ENCODE measurements around the gene NOL4L. TPM values are rescaled to one million over a fixed set of nuclear protein-coding genes. Genes with fewer than 3 reads are reported as not detected.

Gene NOL4L
- total and polyA plus RNA-seq, 2 experiments from 2014 or later: 38.8 to 39.2 TPM

DNA sequence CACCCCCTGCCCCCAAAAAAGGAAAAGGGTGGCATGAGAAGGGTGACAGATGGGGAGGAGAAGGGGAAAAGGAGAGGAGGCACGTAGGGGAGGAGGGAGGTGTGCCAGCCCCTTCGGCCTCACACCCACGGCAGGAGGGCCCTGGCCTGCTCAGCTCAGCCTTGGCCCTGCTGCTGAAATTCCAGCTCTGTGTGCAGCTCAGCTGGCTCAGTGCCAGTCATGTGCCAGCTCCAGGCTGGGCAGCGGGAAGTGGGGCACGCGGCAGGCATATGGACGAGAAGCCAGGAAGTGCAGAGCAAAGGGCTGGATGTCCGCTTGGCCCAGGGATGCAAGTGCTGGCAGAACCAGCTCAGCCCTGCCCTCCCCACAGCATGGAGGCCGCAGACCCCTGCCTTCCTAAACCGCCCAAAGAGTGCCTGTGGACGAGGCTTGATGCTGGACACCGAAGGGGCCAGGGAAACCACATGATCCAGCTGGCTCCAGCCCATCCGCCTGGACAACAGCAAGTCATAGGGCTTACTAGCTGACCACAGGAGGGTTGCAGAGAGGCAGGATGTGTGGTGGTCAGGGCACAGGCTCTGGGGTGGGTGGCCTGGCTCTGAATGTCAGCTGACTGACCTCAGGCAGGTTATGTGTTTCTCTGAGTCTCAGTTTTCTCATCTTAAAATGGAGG, 60.2 kb downstream of the NOL4L start:
- Mint-ChIP-seq H3K27ac (no peak overlapping the region), H3K9me3 (no peaks in the 10 kb centered on the region), H3K36me3 (ENCODE audit: low read depth) (no peaks in the 10 kb centered on the region), H3K4me3 (no peak overlapping the region), H3K27me3 (ENCODE audit: insufficient read depth, low read depth, poor library complexity) (peaks cover 16% of the 10 kb centered on the region), H3K4me1 (peaks cover 10% of the 10 kb centered on the region)
- DNase-seq (ENCODE audit: low spot score) (no peak), ATAC-seq (no peak)
- no peak overlapping the region for H3K27ac ChIP-seq (ENCODE audit: low read depth)
- H3K79me2 ChIP-seq (replicated peaks; ENCODE audit: insufficient read depth): no peaks in the 10 kb centered on the region
- H3K4me1 ChIP-seq (ENCODE audit: insufficient read depth): peaks cover 18% of the 10 kb centered on the region; the same call in 1 of the 2 replicates
- no peak overlapping the region for H3K4me3 ChIP-seq
- TF ChIP-seq STAT1 (IDR thresholded peaks at IDR 0.05; ENCODE audit: unreplicated experiment): no peak
- no peak for TF ChIP-seq EZH2phosphoT487 (IDR thresholded peaks at IDR 0.05; ENCODE audit: unreplicated experiment)
- no peak for TF ChIP-seq EZH2 (IDR thresholded peaks at IDR 0.05; ENCODE audit: low read depth, unreplicated experiment)
- TF ChIP-seq, protein P1, sequence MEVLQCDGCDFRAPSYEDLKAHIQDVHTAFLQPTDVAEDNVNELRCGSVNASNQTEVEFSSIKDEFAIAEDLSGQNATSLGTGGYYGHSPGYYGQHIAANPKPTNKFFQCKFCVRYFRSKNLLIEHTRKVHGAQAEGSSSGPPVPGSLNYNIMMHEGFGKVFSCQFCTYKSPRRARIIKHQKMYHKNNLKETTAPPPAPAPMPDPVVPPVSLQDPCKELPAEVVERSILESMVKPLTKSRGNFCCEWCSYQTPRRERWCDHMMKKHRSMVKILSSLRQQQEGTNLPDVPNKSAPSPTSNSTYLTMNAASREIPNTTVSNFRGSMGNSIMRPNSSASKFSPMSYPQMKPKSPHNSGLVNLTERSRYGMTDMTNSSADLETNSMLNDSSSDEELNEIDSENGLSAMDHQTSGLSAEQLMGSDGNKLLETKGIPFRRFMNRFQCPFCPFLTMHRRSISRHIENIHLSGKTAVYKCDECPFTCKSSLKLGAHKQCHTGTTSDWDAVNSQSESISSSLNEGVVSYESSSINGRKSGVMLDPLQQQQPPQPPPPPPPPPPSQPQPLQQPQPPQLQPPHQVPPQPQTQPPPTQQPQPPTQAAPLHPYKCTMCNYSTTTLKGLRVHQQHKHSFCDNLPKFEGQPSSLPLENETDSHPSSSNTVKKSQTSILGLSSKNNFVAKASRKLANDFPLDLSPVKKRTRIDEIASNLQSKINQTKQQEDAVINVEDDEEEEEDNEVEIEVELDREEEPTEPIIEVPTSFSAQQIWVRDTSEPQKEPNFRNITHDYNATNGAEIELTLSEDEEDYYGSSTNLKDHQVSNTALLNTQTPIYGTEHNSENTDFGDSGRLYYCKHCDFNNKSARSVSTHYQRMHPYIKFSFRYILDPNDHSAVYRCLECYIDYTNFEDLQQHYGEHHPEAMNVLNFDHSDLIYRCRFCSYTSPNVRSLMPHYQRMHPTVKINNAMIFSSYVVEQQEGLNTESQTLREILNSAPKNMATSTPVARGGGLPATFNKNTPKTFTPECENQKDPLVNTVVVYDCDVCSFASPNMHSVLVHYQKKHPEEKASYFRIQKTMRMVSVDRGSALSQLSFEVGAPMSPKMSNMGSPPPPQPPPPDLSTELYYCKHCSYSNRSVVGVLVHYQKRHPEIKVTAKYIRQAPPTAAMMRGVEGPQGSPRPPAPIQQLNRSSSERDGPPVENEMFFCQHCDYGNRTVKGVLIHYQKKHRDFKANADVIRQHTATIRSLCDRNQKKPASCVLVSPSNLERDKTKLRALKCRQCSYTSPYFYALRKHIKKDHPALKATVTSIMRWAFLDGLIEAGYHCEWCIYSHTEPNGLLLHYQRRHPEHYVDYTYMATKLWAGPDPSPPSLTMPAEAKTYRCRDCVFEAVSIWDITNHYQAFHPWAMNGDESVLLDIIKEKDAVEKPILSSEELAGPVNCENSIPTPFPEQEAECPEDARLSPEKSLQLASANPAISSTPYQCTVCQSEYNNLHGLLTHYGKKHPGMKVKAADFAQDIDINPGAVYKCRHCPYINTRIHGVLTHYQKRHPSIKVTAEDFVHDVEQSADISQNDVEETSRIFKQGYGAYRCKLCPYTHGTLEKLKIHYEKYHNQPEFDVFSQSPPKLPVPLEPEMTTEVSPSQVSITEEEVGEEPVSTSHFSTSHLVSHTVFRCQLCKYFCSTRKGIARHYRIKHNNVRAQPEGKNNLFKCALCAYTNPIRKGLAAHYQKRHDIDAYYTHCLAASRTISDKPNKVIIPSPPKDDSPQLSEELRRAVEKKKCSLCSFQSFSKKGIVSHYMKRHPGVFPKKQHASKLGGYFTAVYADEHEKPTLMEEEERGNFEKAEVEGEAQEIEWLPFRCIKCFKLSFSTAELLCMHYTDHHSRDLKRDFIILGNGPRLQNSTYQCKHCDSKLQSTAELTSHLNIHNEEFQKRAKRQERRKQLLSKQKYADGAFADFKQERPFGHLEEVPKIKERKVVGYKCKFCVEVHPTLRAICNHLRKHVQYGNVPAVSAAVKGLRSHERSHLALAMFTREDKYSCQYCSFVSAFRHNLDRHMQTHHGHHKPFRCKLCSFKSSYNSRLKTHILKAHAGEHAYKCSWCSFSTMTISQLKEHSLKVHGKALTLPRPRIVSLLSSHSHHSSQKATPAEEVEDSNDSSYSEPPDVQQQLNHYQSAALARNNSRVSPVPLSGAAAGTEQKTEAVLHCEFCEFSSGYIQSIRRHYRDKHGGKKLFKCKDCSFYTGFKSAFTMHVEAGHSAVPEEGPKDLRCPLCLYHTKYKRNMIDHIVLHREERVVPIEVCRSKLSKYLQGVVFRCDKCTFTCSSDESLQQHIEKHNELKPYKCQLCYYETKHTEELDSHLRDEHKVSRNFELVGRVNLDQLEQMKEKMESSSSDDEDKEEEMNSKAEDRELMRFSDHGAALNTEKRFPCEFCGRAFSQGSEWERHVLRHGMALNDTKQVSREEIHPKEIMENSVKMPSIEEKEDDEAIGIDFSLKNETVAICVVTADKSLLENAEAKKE (CRISPR knock-in tag; IDR thresholded peaks at IDR 0.05): no peak
- no peak for TF ChIP-seq JUNB (IDR thresholded peaks at IDR 0.05; ENCODE audit: unreplicated experiment)
- TF ChIP-seq POLR2AphosphoS5 (IDR thresholded peaks at IDR 0.05; ENCODE audit: low read depth): no peak
- H4K20me1 ChIP-seq (replicated peaks; ENCODE audit: insufficient read depth): no peaks in the 10 kb centered on the region; the same call in 1 of the 2 replicates
- H3K27me3 ChIP-seq (ENCODE audit: insufficient read depth): no peaks in the 10 kb centered on the region
- H3K36me3 ChIP-seq (ENCODE audit: insufficient read depth): no peaks in the 10 kb centered on the region
- no peaks in the 10 kb centered on the region; the same call in 1 of the 2 replicates for H3F3A ChIP-seq (replicated peaks; ENCODE audit: low read depth)
- no peak overlapping the region for H2AFZ ChIP-seq
- H3K9me2 ChIP-seq (ENCODE audit: insufficient read depth): no peaks in the 10 kb centered on the region
- no peak overlapping the region for H3K4me2 ChIP-seq

All from GM23338 (cell line).